ENCODE data around the gene LRRC58.

The LRRC58 gene

DNA sequence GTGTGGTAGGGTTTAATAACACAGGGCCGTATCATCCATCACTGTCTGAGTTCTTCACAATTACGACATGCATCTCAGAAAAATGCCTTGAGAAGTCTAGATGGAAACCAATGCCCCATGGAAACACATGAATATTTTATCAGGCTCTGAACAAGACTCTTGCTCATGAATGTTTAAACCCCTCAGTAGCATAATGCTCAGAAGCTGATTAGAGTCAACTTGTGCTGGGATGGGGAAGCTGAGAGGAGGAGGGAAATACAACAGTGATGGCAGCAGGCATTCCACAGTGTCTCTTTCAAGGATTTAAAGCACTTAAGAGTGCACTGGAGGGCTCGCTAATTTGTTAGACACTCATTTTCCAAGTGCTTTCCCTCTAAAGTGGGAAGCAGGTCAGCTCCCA, 67.9 kb downstream of the LRRC58 start:
- no peak for DNase-seq (ENCODE audit: low read depth in 1 of 2, low spot score in 1 of 2)

DNA sequence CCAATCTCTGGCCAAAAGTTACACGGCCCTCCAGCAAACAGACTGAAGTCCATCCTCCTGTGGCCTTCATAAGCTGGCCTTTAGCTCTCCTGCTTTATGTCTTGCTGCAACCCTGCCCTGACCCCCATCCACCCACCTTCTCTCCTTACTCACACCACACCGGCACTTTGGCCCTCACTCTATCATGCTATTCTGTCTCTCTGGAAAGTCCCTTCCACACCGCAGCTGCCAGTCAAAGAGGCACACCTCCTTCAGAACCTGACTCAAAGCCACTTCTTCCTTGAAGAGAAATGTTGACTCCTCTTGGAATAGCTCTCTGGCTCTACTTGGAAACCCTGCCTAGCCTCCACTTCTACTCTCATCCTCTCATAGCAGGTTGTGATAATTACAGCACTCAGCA, 68.6 kb downstream of the LRRC58 start:
- DNase-seq (ENCODE audit: low read depth in 1 of 2, low spot score in 1 of 2) = no peak

DNA sequence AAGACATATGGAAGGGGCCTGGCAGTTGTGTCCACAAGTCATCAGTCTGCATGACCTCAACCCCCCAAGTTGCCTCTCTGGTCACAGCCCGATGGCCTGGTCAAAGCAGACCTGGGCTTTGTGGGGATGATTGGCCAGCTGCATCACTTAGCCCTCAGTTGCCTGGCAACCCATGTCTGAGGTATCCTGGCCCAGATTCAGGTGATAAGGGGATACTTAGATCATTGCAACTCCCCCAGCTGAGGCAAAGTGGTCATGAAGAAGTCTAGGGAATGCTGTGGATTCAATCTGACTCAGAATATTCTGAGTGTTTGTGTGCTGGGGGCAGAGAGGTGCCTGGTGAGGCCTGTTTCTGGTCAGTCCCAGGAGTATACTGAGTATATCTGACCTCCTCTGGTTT, 69.1 kb downstream of the LRRC58 start:
- no peak for DNase-seq (ENCODE audit: low read depth in 1 of 2, low spot score in 1 of 2)

DNA sequence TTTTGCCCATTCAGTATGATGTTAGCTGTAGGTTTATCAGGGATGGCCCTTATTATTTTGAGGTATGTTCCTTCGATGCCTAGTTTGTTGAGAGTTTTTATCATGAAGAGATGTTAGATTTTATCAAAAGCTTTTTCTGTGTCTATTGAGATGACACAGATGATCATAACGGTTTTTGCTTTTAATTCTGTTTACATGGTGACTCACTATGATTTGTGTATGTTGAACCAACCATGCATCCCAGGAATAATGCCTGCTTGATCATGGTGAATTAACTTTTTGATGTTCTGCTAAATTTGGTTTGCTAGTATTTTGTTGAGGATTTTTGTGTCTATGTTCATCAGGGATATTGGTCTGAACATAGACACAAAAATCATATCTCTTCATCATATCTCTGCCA, 72.4 kb downstream of the LRRC58 start:
- no peak for DNase-seq (ENCODE audit: low read depth in 1 of 2, low spot score in 1 of 2)

DNA sequence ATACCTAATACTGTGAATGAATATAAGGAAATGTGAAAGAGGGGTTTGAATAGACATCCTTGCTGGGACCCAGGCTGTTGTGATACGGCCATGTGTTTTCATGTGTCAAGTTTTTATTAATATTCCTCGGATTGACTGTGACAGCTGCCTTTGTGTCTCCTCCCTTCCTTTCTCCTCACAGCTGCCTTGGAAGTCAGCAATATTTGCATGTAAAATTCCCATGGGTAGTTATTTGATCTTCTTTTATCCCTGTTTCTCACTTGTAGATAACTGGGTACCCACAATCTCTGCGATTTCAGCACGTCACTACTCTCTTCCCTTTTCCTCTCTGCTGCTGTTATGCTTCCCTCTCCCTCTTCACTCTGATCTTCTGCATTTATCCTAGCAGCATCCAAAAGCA, 73.5 kb downstream of the LRRC58 start:
- no peak for DNase-seq (ENCODE audit: low read depth in 1 of 2, low spot score in 1 of 2)

DNA sequence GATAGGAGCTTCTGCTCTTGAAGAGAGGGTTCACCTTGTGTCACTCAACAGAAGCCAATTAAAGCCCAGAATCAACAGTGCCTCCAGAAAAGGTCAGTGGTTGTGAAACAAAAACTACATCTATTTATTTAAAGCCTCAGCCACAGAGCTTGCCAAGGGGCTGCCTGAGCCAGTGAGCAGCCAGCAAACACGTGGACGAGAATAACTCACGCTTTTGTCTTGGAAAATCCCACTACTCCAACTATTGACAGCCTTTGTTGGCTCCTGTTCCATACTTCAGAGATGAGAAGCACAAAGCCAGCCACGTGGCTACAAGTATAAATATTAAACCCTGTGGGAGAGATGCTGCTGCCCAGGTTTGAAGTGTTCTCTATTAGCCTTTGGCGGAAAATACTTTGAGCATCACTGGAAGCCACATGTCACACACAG, 74.4 kb downstream of the LRRC58 start:
- DNase-seq (ENCODE audit: low read depth in 1 of 2, low spot score in 1 of 2) = no peak
